HEK293 (cell line): ENCODE results near the gene WDR64.

Experiments
- CTCF ChIA-PET: fragments of 350-600 bp; formaldehyde crosslinking; extraction: SDS; loops from one replicate; lab custom pipeline; 2021; ENCODE audit warnings: antibody characterized with exemption; lab: Yijun Ruan, JAX
- POLR2A ChIA-PET: fragments of 300-600 bp; formaldehyde crosslinking; extraction: SDS; loops from one replicate; lab custom pipeline; 2020; ENCODE audit warnings: antibody characterized with exemption, inconsistent platforms; lab: Yijun Ruan, JAX
- H3K27ac ChIP-seq: fragments of 200-500 bp; sonication (Bioruptor generic); 2 replicates; pipeline ENCODE4 v1.5.1; 2014; ENCODE audit warnings: low read depth, low read length, control low read depth, inconsistent platforms; ENCODE audit errors: extremely low read depth
- H3K36me3 ChIP-seq, 2 experiments: fragments of 200-500 bp in 1 of 2; sonication (Bioruptor generic) in 1 of 2; 1 replicate in 1 of 2; 2 replicates in 1 of 2; pipeline ENCODE4 v1.5.1; 2014 to 2017; ENCODE audit warnings: inconsistent platforms in 2 of 2, low read length in 2 of 2; ENCODE audit not compliant: control insufficient read depth in 2 of 2, insufficient read depth in 1 of 2
- H3K4me1 ChIP-seq: fragments of 200-500 bp; sonication (Bioruptor generic); 2 replicates; pipeline ENCODE4 v1.5.1; 2014; ENCODE audit warnings: mild to moderate bottlenecking, low read length, inconsistent platforms; ENCODE audit not compliant: control insufficient read depth, insufficient read depth
- H3K4me3 ChIP-seq: 2 replicates; pipeline ENCODE4 v1.5.1; 2011; ENCODE audit warnings: low read depth, mild to moderate bottlenecking, control low read depth, low read length, moderate library complexity
- H3K9me3 ChIP-seq: fragments of 200-500 bp; sonication (Bioruptor generic); 2 replicates; pipeline ENCODE4 v1.5.1; 2014; ENCODE audit warnings: low read depth, low read length, inconsistent platforms; ENCODE audit not compliant: control insufficient read depth, insufficient read depth
- PBX3 ChIP-seq: sonication (generic); formaldehyde crosslinking; IDR thresholded peaks from 2 replicates; pipeline ENCODE4 v1.8.1; 2022; ENCODE audit warnings: mild to moderate bottlenecking, moderate library complexity, missing genetic modification reagents
- SALL2 ChIP-seq: fragments of 450-650 bp; formaldehyde crosslinking; IDR thresholded peaks from 2 replicates; pipeline ENCODE4 v1.5.0; 2017; ENCODE audit warnings: missing biosample characterization, mild to moderate bottlenecking, missing genetic modification characterization, borderline replicate concordance
- SETDB1 ChIP-seq: IDR thresholded peaks from one replicate; pipeline ENCODE4 v1.6.1; 2017; ENCODE audit warnings: mild to moderate bottlenecking, low read length, moderate library complexity, mixed read lengths; ENCODE audit not compliant: insufficient read length
- ZBTB1 ChIP-seq: fragments of 450-650 bp; formaldehyde crosslinking; IDR thresholded peaks from 2 replicates; pipeline ENCODE4 v1.5.1; 2016; ENCODE audit warnings: missing biosample characterization, missing genetic modification characterization
- ZBTB10 ChIP-seq: fragments of 450-650 bp; formaldehyde crosslinking; IDR thresholded peaks from 2 replicates; pipeline ENCODE4 v1.5.1; 2016; ENCODE audit warnings: missing biosample characterization, missing genetic modification characterization
- ZBTB11 ChIP-seq: fragments of 450-650 bp; formaldehyde crosslinking; conservative IDR thresholded peaks from 2 replicates; pipeline ENCODE4 v1.5.1; 2016; ENCODE audit warnings: low read depth, missing biosample characterization, missing genetic modification characterization
- ZBTB21 ChIP-seq: fragments of 450-650 bp; formaldehyde crosslinking; IDR thresholded peaks from 2 replicates; pipeline ENCODE4 v1.5.1; 2017; ENCODE audit warnings: missing biosample characterization, missing genetic modification characterization
- ZFP3 ChIP-seq: fragments of 450-650 bp; formaldehyde crosslinking; IDR thresholded peaks from 2 replicates; pipeline ENCODE4 v1.5.1; 2016; ENCODE audit warnings: low read depth, missing biosample characterization, missing genetic modification characterization
- ZIC2 ChIP-seq: fragments of 450-650 bp; formaldehyde crosslinking; IDR thresholded peaks from 2 replicates; pipeline ENCODE4 v1.5.1; 2016; ENCODE audit warnings: missing biosample characterization, missing genetic modification characterization
- ZNF169 ChIP-seq: fragments of 450-650 bp; formaldehyde crosslinking; IDR thresholded peaks from 2 replicates; pipeline ENCODE4 v1.5.1; 2016; ENCODE audit warnings: missing biosample characterization, missing genetic modification characterization
- ZNF223 ChIP-seq: fragments of 450-650 bp; formaldehyde crosslinking; IDR thresholded peaks from 2 replicates; pipeline ENCODE4 v1.5.1; 2016; ENCODE audit warnings: missing biosample characterization, missing genetic modification characterization
- ZNF280C ChIP-seq: fragments of 450-650 bp; formaldehyde crosslinking; IDR thresholded peaks from 2 replicates; pipeline ENCODE4 v1.5.1; 2016; ENCODE audit warnings: missing biosample characterization, missing genetic modification characterization
- ZNF394 ChIP-seq: fragments of 450-650 bp; formaldehyde crosslinking; IDR thresholded peaks from 2 replicates; pipeline ENCODE4 v1.5.1; 2016; ENCODE audit warnings: missing biosample characterization, missing genetic modification characterization, mild to moderate bottlenecking, moderate library complexity, borderline replicate concordance
- ZNF555 ChIP-seq: fragments of 450-650 bp; formaldehyde crosslinking; conservative IDR thresholded peaks from 2 replicates; pipeline ENCODE4 v1.5.1; 2017; ENCODE audit warnings: missing biosample characterization, mild to moderate bottlenecking, missing genetic modification characterization, inconsistent platforms
- ZNF580 ChIP-seq: fragments of 450-650 bp; formaldehyde crosslinking; IDR thresholded peaks from 2 replicates; pipeline ENCODE4 v1.5.1; 2016; ENCODE audit warnings: missing biosample characterization, missing genetic modification characterization
- ZNF654 ChIP-seq: fragments of 450-650 bp; formaldehyde crosslinking; IDR thresholded peaks from 2 replicates; pipeline ENCODE4 v1.5.1; 2016; ENCODE audit warnings: low read depth, missing biosample characterization, missing genetic modification characterization
- ZNF664 ChIP-seq: fragments of 450-650 bp; formaldehyde crosslinking; IDR thresholded peaks from 2 replicates; pipeline ENCODE4 v1.5.1; 2016; ENCODE audit warnings: missing biosample characterization, missing genetic modification characterization
- ZNF670 ChIP-seq: fragments of 450-650 bp; formaldehyde crosslinking; IDR thresholded peaks from 2 replicates; pipeline ENCODE4 v1.5.1; 2016; ENCODE audit warnings: missing biosample characterization, missing genetic modification characterization, low read depth
- ZNF707 ChIP-seq: fragments of 450-650 bp; formaldehyde crosslinking; IDR thresholded peaks from 2 replicates; pipeline ENCODE4 v1.5.1; 2016; ENCODE audit warnings: missing biosample characterization, missing genetic modification characterization
- ZNF791 ChIP-seq: fragments of 450-650 bp; formaldehyde crosslinking; IDR thresholded peaks from 2 replicates; pipeline ENCODE4 v1.5.1; 2016; ENCODE audit warnings: missing biosample characterization, missing genetic modification characterization

WDR64 gene

GRCh38 chr1:241646201-241646600, 5.9 kb upstream of the WDR64 start:
- TF ChIP-seq ZNF169 (no peak), ZNF555 (no peak), ZNF223 (tag by site-specific recombination) (no peak), ZIC2 (tag by site-specific recombination) (no peak), ZFP3 (tag by site-specific recombination) (no peak), ZNF394 (tag by site-specific recombination) (no peak), ZNF580 (no peak), ZNF664 (no peak)
- ChIA-PET CTCF (interaction anchor here (0.8 to 1.4 kb wide), 2 partner anchors 19 to 839 kb away, joined by 3 to 7 read pairs; no protein-coding TSS in a partner anchor), POLR2A (no interaction called here)

GRCh38 chr1:241647658-241648057, 4.4 kb upstream of the WDR64 start:
- ChIA-PET CTCF (no interaction called here), POLR2A (no interaction called here)
- H3K4me1 ChIP-seq, result no peaks in the 10 kb centered on the region
- H3K27ac ChIP-seq, result no peak overlapping the region
- H3K36me3 ChIP-seq, result no peaks in the 10 kb centered on the region
- no peak overlapping the region for H3K4me3 ChIP-seq
- H3K9me3 ChIP-seq, result no peaks in the 10 kb centered on the region
- TF ChIP-seq SETDB1 (no peak), ZNF791 (tag by site-specific recombination) (no peak), ZNF280C (tag by site-specific recombination) (no peak), ZNF707 (tag by site-specific recombination) (no peak), PBX3 (no peak), ZNF670 (tag by site-specific recombination) (no peak), ZNF654 (no peak), SALL2 (tag by site-specific recombination) (no peak), ZBTB21 (tag by site-specific recombination) (no peak), ZBTB1 (tag by site-specific recombination) (no peak), ZBTB10 (tag by site-specific recombination) (no peak), ZBTB11 (tag by site-specific recombination) (no peak)

More at GRCh38 chr1:241646201-241646600, 5.9 kb upstream of the WDR64 start:
- Histone ChIP-seq H3K4me1 (no peaks in the 10 kb centered on the region), H3K27ac (no peak overlapping the region), H3K9me3 (no peaks in the 10 kb centered on the region; the same call in 1 of the 2 replicates), H3K4me3 (no peak overlapping the region), H3K36me3 (no peaks in the 10 kb centered on the region)
